NCI-H774 (cell line): ENCODE measurements around the gene FCN2.

ENCODE experiments used
- DNase-seq: peaks from one replicate; lab custom pipeline; 2025; lab: John Stamatoyannopoulos, UW

FCN2 gene

DNA sequence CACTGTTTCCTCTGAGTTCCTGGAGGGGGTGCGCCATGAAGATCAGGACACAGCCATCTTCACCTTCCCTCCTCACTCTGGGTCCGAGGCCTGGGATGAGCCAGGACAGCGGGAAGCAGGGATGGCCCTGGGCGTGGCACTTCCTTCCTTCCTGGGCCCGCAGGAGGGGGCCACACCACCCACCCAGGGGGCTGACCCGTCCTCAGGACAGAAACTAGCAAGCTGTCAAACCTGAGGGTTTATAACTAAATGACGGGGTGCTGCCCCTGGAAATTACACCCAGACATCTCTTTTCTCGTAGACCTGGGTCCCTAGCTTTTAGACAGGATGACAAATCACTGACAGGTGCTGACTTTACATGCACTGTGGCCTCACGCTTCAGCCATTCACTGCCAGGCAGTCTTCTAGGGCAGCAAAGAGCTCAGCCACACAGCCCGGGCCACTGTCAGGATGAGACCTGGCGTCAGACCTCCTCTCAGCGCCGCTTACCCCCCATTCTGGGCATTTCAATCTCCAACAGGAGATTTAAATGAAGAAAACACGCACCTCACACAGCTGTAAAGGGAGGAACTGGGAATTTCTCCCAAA lies 8.1 kb downstream of the FCN2 start:
- DNase-seq = no peak

DNA sequence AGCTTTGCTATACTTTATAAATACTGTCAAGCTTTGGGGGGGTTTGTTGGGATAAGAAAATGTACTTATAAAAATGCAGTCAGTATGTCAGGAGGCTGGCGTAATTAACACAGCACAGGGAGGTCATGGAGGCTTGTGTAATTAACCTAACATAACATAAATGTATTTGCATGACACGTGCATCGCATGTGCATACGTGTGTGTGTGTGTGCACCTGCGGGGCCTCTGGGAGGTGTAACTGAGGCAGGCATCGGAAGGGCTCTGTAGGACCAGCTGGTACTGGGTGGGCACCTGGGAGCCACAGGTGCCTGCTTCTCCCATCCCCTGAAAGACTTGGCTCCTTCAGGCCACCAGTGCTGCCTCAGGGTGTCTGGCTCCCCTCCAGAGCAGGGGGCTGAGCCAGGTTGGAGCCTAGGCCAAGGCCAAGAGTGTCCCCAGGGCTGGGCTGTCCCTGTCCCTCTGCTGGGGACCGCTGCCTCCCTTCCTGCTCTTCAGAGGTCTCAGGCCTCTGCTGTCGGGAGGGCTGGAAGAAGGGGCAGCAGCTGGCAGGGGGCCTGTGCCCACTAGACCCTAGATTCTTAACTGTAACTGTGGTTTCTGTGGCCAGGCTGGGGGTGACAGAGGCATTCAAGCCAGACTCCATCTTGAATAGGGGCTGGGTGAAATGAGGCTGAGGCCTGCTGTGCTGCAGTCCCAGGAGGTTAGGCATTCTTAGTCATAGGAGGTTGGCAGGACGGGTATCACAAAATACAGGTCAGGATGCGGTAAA lies 9.0 kb downstream of the FCN2 start:
- DNase-seq = no peak

DNA sequence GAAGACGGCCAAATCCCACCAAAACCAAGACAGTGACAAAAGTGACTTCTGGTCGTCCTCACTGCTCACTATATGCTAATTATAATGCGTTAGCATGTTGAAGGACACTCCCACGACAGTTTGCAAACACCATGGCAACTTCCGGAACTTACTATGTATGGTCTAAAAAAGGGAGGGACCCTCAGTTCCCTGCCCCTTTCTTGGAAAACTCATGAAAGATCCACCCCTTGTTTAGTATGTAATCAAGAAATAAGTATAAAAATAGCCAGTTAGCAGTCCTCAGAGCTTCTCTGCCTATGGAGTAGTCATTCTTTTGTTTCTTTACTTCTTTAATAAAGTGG lies 9.5 kb downstream of the FCN2 start:
- no peak for DNase-seq

DNA sequence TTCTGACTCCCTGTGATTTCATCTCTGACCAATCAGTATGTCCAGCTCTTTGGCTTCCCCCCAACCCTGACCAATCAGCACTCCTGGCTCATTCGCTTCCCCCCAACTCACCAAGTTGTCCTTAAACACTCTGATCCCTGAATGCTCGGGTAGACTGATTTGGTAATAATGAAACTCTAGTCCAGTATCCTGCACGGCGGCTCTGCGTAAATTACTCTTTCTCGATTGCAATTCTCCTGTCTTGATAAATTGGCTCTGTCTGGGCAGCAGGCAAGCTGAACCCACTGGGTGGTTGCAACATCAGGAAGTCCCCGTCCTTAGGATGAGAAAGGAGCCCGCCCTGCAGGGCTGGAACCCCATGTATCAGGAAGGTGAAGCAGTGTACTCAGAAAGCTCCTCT lies 10.4 kb downstream of the FCN2 start:
- DNase-seq = no peak

DNA sequence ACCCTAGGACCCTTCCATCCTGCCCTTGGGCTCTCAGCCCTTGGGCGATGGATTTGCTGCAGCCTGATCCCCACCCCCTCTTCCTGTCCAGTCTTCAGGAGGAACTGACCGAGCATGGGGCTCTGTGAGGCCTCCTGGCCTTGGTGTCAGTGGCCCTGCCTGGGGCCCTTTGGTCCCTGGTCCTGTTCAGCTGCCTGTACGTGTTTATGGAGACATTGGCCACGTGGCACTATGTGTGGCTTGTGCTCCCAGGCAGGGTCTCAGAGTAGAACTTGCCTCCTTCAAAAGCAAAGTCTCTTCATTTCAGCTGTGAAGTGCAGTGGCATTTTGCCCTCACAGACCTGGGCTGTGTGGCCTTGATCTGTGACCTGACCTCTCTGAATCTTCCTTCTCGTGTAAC lies 11.1 kb downstream of the FCN2 start:
- no peak for DNase-seq

DNA sequence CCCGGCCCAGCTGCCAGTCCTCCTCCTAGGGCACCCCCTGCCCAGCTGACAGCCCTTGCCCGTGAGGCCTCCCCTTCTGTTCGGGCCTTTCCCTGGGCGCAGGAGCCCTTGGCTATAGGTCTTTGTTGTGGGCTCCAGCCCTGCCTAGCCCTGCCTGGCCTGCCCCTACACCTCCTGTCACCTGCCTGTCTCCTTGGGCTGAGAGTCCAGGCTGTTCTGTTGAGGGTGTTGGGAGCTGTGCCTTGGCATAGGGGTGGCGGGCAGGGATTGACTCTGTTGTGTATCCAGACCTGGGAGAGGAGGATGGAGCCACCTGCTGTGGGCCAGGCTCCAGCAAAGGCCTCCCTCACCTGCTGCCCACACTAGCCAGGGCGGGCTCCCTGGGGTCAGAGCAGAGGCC lies 11.6 kb downstream of the FCN2 start:
- no peak for DNase-seq

DNA sequence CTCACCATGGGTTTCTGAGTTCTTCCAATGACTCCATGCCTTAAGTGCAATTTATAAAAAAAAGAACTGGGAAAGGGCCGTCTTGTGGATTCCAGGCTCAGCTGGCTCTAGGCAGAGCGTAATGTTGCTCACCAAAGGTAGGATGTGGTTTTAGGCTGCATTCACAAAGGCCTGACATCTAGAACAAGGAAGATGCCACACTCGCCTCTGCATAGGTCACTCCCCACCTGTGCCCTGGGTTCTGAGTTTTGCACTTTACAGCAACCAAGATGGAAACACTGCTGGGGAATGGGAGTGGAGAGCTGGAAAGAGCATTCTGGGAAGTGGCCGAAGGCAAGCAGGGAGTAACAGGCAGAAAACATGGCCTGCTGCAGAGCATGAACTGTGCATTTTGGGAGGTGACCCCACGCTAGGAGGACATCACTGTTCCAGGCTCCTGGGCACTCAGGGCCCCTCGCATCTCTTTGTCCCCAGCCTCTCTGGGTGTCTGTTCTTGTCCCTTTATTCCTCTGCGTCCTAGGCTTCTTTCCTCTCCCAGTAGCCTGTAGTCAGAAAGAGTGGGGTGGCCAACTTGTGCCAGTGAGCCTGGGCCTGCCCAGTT lies 12.3 kb downstream of the FCN2 start:
- DNase-seq = no peak

DNA sequence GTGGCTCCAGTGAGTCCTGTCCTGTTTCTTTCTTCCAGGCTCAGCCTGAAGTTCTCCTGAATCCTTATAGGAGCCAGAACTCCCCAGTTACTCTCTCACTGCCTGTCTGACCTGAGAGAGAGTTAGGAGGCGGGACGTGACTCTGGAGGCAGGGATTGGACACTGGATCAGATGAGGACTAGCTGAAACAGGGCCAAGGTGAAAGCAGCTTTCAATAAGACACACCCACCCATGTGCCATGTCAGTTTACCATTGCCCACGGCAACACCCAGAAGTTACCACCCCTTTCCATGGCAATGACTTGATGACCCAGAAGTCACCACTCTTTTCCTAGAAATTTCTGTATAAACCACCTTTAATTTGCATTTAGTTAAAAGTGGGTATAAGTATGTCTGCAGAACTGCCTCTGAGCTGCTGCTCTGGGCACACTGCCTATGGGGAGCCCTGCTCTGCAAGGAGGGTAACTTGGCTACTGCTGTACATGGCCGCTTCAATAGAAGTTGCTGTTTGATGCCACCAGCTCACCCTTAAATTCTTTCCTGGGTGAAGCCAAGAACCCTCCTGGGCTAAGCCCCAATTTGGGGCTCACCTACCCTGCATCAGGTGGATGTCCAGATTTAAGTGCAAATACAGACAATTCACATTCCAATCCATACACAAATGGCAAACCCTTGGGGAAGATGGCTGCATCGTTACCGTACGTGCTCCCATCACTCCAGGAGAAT lies 13.7 kb downstream of the FCN2 start:
- no peak for DNase-seq

DNA sequence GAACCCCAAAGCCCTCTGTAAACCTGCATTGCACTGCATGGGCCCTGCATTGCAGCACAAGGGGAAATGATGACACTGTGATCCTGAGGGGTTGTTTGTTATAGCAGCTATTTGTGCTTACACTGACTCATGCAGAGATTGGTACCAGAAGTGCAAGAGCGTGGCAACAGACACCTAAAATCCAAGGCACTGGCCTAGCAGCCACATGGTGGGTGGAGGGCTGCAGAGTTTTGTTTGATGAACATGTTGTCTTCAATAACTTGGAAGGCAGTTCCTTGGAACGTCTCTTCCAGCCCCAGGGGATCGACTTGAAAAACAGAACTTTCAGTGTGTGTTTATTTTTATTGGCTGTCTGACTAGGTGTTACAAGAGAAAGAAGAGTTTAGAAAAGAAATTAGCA lies 14.5 kb downstream of the FCN2 start:
- no peak for DNase-seq

DNA sequence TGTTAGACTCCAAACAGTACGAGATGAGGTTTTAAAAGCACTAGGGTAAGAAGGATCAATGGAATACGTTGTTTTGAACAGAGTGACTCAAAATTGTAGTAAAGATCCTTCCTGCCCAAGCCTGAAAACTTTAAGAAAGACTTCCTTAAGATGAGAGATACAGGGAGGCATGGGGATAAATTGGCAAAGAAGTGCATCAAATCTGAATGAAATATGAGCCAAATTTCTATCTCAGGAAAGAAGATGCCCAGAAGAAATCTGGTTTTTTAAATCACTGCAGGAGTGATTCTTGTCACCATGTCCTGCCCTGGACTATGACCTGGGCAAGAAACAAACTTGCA lies 14.9 kb downstream of the FCN2 start:
- DNase-seq = no peak

DNA sequence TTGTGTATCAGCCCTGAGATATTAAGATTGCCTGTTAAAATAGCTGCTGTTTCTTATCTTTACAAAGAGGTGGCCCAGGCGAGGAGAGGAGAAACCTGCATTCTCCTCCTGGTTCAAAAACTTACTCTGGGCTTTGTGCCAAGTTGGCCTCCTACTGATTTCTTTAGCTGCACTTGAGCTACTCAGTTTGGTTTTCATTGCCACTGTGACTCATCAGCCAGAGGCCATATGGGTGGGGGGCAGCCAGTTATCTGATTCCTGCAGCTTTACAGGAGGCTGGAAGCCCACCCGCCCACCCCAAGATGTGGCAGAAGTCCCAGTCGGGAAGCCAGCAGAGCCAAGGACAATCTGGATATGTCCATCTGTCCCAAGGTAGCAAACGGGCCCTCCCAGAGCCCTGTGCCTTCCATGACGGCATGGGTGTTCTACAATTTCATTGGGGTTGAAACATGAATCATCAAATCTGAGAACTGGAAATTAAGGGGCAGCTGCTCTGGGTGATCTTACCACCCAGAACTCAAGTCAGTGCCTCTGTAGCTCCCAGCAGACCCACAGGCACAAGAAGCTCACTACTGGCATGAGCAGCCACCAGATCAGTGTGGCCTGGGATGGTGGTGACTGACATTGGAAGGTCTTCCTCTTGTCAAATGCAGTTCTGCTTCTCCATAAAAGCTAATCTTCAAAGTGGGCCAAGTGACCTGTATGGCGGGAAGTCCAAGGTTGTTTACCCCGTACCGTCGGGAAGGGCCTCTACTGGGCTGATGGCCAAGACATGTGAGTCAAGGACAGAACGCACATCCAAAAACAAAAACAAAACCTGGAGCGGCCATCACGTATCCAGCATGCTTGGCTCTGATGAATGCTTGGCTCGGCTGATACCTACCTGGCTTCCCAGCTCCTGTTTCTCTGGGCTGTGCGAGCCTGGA lies 15.6 kb downstream of the FCN2 start:
- no peak for DNase-seq

DNA sequence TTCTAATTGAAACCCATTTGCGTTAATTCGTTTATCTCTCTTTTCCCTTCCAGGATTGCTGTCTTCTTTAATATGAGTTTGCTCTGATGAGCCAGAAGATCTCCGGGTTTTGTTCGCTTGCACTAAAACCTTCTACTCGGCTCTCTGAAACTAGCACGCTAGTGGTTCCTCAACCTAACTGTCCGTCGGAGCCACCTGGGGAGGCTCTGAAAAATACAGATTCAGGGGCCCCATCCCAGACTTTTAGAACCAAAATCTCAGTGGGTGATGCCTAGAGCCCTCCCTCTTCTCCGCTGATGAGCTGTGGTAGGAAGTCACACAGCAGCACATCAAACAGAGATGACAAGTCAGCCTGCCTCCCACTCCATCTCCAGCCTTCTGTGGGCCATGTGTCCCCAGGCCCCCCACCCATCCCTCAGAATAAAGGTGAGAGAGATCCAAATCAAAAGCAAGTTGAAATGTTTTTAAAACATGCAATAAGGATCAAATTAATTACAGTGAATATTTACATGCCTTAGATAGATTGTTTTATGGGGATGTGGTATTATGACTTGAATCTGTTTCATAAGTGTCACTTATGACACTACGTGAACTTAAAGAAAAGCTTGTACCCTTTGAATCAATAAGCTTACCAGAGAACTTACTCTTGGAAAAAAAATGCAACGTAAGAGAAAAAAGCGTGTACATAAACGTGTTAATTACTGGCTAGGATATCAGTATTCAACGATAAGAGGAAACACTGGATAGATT lies 16.4 kb downstream of the FCN2 start:
- DNase-seq = no peak

DNA sequence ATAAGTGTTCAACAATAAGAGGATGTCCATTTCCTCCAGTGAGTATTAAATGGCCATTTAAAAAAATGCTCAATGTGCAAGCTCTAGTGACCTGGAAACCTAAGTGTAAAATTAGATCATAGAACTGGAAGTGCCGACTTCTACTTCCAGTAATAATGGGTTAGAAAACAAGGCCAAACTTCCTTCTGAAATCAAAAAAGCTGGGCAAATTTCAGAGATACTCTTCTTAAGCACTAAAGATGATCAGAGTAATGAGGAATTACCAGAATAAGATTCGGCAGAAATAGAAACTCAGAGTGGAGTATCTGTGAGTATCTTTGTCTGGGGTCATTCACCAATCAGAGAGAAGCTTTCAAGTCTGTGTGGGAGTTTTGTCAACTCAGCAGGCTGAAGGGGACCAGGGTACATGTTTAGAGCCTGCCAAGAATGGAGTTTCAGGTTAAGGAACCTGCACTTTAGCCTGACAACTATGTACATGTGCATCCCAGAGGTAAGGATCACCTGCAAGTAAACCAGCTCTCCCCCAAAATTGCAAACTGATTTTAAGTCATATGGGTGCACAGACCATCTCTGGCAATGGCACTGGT lies 17.1 kb downstream of the FCN2 start:
- DNase-seq = no peak

DNA sequence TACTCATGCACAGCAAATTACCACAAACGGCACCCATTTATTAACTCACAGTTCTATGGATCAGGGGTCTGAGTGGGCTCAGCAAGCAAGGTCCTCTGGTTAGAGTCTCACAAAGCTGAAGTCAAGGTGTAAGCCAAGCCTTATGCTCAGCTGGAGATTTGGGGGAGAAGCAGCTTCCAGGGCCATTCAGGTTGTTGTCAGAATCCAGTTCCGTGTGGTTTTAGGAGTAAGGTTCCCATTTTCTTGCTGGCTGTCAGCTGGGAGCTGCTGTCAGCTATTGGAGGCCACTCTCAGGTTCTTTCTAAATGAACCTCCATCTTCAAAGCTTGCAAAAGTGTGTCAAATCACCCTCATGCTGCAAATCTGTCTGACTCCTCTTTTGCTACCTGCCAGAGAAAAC lies 17.7 kb downstream of the FCN2 start:
- no peak for DNase-seq

DNA sequence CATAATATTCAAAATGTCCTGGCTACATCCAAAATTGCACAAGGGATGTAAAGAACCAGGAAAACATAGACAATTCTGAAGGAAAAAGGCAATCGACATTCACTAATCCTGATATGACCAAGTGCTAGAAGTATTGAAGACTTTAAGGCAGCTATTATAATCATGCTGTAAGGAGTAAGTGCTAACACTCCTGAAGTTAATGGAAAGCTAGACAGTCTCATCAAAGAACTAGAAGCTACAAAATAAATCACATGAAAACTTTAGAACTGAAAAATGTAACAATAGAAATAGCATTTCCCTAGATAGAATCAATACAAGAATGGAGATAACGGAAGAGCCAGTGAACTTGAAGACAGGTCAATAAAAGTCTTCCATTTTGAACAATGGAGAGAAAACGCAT lies 18.6 kb downstream of the FCN2 start:
- DNase-seq = no peak

DNA sequence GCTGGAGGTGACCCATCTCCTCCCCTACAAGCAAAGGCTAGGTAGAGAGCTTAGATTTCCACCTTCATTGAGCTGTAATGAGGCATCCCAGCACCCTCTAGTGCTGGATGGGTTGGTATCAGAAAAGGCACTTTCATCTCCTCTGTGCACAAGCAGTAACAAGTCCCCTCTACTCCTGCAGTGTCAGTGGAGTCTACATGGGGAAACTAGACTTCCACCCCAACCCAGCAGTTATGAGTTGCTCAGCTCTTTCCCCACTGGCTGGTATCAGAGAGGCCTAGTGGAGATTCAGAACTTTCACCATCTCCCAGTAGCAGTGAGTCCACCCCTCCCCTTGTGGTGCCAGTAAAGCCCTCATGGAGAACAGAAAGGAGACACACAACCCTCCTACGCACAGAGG lies 19.2 kb downstream of the FCN2 start:
- no peak for DNase-seq

DNA sequence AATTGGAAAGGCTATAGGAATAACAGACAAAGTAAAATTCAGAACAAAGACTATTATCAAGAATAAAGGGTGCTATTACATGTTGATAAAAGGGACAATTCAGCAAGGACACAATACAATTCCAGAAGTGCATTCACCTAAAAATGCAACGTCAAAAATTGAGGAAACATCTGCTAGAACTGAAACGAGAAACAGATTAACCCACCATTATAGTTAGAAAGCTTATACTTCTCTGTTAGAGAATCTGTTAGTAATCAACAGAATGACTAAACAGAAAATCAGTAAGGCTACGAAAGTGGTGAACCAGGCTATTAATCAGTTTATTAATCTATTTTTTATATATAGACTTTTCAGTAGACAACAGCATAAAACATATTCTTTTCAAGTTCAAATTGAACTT lies 22.3 kb downstream of the FCN2 start:
- no peak for DNase-seq

DNA sequence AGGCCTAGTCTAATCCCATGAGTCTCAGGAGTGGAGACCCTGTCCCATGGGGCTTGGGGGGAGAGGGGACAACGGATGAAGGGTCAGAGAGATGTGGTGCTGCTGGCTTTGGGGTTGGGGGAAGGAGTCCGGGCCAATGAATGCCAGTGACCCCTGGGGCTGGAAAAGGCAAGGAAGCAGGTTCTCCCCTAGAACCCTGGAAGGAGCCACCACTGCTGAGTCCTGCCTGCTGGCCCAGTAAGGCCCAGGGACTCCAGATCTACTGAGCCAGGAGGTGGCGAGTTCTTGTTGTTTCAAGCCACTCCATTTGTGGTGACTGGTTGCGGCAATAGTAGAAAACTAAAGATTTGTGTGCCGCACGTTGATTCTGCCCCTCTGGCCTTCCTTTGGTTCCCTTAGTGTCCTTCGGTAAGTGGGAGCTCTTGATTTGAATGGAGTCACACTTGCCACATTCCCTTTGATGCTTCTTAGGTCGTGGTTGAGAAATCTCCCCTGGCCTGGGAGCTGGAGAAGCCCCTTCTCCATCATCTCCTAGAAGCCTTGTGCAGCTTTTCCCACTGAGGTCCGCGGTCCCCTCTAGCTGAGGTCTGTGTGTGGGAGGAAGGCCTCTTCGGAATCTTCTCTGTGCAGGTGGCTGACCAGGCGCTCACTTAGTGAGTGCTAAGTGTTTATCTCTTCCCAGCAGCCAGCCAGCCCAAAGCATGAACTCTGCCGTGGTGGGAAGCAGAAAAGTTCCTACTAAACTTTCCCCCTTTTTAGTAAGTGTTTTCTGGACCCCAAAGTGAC lies 28.1 kb downstream of the FCN2 start:
- DNase-seq = no peak

DNA sequence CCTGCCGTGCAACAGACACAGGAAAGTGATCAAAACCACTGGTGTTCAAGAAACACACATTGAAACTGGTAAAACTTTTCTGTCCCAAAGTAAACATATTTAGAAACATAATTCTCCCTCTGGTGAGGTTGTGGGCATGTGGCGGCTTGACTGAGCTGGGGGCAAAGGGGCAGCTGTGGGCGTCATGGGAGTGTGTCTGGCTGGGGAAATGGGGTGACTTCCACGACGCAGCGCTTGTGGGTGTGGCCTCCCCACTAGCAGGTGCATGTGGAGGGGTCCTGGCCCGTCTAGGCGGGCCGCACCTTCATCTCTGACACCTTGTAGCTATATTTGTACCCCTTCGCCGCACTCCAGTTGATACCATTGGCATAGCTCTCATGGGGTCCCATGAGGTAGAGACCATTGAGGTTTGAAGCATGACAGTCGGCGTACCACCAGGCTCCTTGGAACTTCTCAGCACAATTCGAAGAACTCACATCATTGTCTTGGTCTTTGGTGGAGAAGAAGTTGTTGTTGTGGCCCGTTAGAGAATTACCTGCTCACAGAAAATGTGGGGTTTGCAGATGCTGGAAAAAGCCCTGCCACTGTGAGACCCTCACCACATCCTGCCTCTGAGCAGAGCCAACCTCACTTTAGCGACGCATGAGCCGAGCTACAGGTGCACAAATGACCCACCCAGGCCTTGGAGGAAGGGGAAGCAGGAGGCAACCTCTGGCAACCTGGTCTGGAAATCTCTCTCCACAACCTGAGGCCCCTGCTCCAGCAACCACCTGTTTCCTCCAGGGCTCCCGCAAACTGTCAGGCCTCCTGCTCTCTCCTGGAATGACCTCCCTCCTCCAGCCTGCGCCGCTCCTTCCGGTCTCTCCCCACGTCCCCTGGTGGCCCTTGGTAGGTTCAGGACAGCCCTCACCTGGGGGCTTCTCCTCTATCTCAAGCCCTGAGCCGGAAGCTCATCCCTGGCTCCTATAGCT lies 29.2 kb downstream of the FCN2 start:
- no peak for DNase-seq
